Uterus (tissue), 2 donors: Measurements from ENCODE around the gene CLCA4.

Experiments
- POLR2A ChIP-seq, 2 donors: fragments of 450-650 bp; IDR thresholded peaks; one replicate each; pipeline ENCODE4 v1.6.1; 2016; ENCODE audit warnings: antibody characterized with exemption in 2 of 2, mild to moderate bottlenecking in 1 of 2, moderate library complexity in 1 of 2
- TF ChIP-seq, protein P1 (sequence below), 4 experiments: fragments of 200-600 bp in 2 of 4; fragments of 450-650 bp in 2 of 4; sonication (generic) in 2 of 4; IDR thresholded peaks; one replicate each; pipeline ENCODE4 v1.5.1; 2016 to 2019; ENCODE audit warnings: antibody characterized with exemption in 4 of 4, mild to moderate bottlenecking in 2 of 4, moderate library complexity in 1 of 4

DNA sequence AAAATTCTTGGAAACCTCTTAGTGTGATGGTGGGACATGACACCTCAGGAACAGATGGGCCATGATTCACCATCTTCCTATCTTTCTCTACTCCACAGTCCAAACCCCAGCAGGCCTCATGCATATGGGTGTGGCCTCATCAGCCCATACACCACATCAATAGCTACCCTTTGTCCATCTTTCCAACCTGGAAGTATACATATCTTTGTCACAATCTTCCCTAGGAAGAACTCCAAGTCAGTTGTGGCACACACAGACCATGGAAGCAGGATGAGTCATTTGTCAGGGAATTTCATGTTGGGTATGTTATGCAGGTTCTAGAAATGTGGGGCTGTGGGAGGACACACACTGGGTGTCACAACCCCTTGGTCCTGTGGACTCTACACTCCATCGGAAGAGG, 30.5 kb upstream of the CLCA4 start:
- TF ChIP-seq, protein P1, sequence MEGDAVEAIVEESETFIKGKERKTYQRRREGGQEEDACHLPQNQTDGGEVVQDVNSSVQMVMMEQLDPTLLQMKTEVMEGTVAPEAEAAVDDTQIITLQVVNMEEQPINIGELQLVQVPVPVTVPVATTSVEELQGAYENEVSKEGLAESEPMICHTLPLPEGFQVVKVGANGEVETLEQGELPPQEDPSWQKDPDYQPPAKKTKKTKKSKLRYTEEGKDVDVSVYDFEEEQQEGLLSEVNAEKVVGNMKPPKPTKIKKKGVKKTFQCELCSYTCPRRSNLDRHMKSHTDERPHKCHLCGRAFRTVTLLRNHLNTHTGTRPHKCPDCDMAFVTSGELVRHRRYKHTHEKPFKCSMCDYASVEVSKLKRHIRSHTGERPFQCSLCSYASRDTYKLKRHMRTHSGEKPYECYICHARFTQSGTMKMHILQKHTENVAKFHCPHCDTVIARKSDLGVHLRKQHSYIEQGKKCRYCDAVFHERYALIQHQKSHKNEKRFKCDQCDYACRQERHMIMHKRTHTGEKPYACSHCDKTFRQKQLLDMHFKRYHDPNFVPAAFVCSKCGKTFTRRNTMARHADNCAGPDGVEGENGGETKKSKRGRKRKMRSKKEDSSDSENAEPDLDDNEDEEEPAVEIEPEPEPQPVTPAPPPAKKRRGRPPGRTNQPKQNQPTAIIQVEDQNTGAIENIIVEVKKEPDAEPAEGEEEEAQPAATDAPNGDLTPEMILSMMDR (IDR thresholded peaks at IDR 0.05): no peak
- no peak for TF ChIP-seq POLR2A (IDR thresholded peaks at IDR 0.05)
